HEK293 (cell line): ENCODE data around the gene OCA2.

Source experiments
- CTCF ChIA-PET: fragments of 350-600 bp; formaldehyde crosslinking; extraction: SDS; loops from one replicate; lab custom pipeline; 2021; ENCODE audit warnings: antibody characterized with exemption; lab: Yijun Ruan, JAX
- POLR2A ChIA-PET: fragments of 300-600 bp; formaldehyde crosslinking; extraction: SDS; loops from one replicate; lab custom pipeline; 2020; ENCODE audit warnings: antibody characterized with exemption, inconsistent platforms; lab: Yijun Ruan, JAX
- H3K27ac ChIP-seq: fragments of 200-500 bp; sonication (Bioruptor generic); 2 replicates; pipeline ENCODE4 v1.5.1; 2014; ENCODE audit warnings: low read depth, low read length, control low read depth, inconsistent platforms; ENCODE audit errors: extremely low read depth
- H3K36me3 ChIP-seq, 2 experiments: fragments of 200-500 bp in 1 of 2; sonication (Bioruptor generic) in 1 of 2; 1 replicate in 1 of 2; 2 replicates in 1 of 2; pipeline ENCODE4 v1.5.1; 2014 to 2017; ENCODE audit warnings: inconsistent platforms in 2 of 2, low read length in 2 of 2; ENCODE audit not compliant: control insufficient read depth in 2 of 2, insufficient read depth in 1 of 2
- H3K4me1 ChIP-seq: fragments of 200-500 bp; sonication (Bioruptor generic); 2 replicates; pipeline ENCODE4 v1.5.1; 2014; ENCODE audit warnings: mild to moderate bottlenecking, low read length, inconsistent platforms; ENCODE audit not compliant: control insufficient read depth, insufficient read depth
- H3K4me3 ChIP-seq: 2 replicates; pipeline ENCODE4 v1.5.1; 2011; ENCODE audit warnings: low read depth, mild to moderate bottlenecking, control low read depth, low read length, moderate library complexity
- H3K9me3 ChIP-seq: fragments of 200-500 bp; sonication (Bioruptor generic); 2 replicates; pipeline ENCODE4 v1.5.1; 2014; ENCODE audit warnings: low read depth, low read length, inconsistent platforms; ENCODE audit not compliant: control insufficient read depth, insufficient read depth
- GLIS2 ChIP-seq: fragments of 450-650 bp; formaldehyde crosslinking; IDR thresholded peaks from 2 replicates; pipeline ENCODE4 v1.5.1; 2016; ENCODE audit warnings: missing biosample characterization, missing genetic modification characterization
- KLF17 ChIP-seq: fragments of 450-650 bp; formaldehyde crosslinking; IDR thresholded peaks from 2 replicates; pipeline ENCODE4 v1.5.1; 2016; ENCODE audit warnings: missing biosample characterization, missing genetic modification characterization
- KLF7 ChIP-seq: fragments of 450-650 bp; formaldehyde crosslinking; IDR thresholded peaks from 2 replicates; pipeline ENCODE4 v1.5.1; 2016; ENCODE audit warnings: missing biosample characterization, missing genetic modification characterization, borderline replicate concordance
- KLF8 ChIP-seq: fragments of 450-650 bp; formaldehyde crosslinking; IDR thresholded peaks from 2 replicates; pipeline ENCODE4 v1.5.1; 2016; ENCODE audit warnings: missing biosample characterization, missing genetic modification characterization
- PRDM4 ChIP-seq: fragments of 450-650 bp; formaldehyde crosslinking; IDR thresholded peaks from 2 replicates; pipeline ENCODE4 v1.5.1; 2017; ENCODE audit warnings: missing biosample characterization, missing genetic modification characterization
- REPIN1 ChIP-seq: fragments of 450-650 bp; formaldehyde crosslinking; IDR thresholded peaks from 2 replicates; pipeline ENCODE4 v1.5.1; 2017; ENCODE audit warnings: missing biosample characterization, missing genetic modification characterization, low read depth
- SP7 ChIP-seq: fragments of 450-650 bp; formaldehyde crosslinking; IDR thresholded peaks from 2 replicates; pipeline ENCODE4 v1.5.1; 2016; ENCODE audit warnings: missing biosample characterization, missing genetic modification characterization
- WT1 ChIP-seq: fragments of 450-650 bp; formaldehyde crosslinking; IDR thresholded peaks from 2 replicates; pipeline ENCODE4 v1.5.1; 2016; ENCODE audit warnings: missing biosample characterization, missing genetic modification characterization
- ZBTB17 ChIP-seq: fragments of 450-650 bp; formaldehyde crosslinking; IDR thresholded peaks from 2 replicates; pipeline ENCODE4 v1.5.1; 2016; ENCODE audit warnings: missing biosample characterization, missing genetic modification characterization
- ZFP41 ChIP-seq: fragments of 450-650 bp; formaldehyde crosslinking; IDR thresholded peaks from 2 replicates; pipeline ENCODE4 v1.5.1; 2016; ENCODE audit warnings: missing biosample characterization, missing genetic modification characterization, borderline replicate concordance
- ZNF16 ChIP-seq: fragments of 450-650 bp; formaldehyde crosslinking; IDR thresholded peaks from 2 replicates; pipeline ENCODE4 v1.5.1; 2016; ENCODE audit warnings: low read depth, missing biosample characterization, missing genetic modification characterization
- ZNF311 ChIP-seq: fragments of 450-650 bp; formaldehyde crosslinking; IDR thresholded peaks from 2 replicates; pipeline ENCODE4 v1.5.1; 2017; ENCODE audit warnings: missing biosample characterization, missing genetic modification characterization, borderline replicate concordance
- ZNF366 ChIP-seq: fragments of 450-650 bp; formaldehyde crosslinking; conservative IDR thresholded peaks from 2 replicates; pipeline ENCODE4 v1.5.1; 2016; ENCODE audit warnings: missing biosample characterization, missing genetic modification characterization
- ZNF416 ChIP-seq: fragments of 450-650 bp; formaldehyde crosslinking; IDR thresholded peaks from 2 replicates; pipeline ENCODE4 v1.5.1; 2016; ENCODE audit warnings: missing biosample characterization, missing genetic modification characterization
- ZNF423 ChIP-seq: fragments of 450-650 bp; formaldehyde crosslinking; IDR thresholded peaks from 2 replicates; pipeline ENCODE4 v1.5.1; 2016; ENCODE audit warnings: missing biosample characterization, missing genetic modification characterization
- ZNF433 ChIP-seq: fragments of 450-650 bp; formaldehyde crosslinking; IDR thresholded peaks from 2 replicates; pipeline ENCODE4 v1.5.1; 2016; ENCODE audit warnings: missing biosample characterization, missing genetic modification characterization, low read depth
- ZNF514 ChIP-seq: fragments of 450-650 bp; formaldehyde crosslinking; IDR thresholded peaks from 2 replicates; pipeline ENCODE4 v1.5.1; 2016; ENCODE audit warnings: missing biosample characterization, missing genetic modification characterization
- ZNF521 ChIP-seq: fragments of 450-650 bp; formaldehyde crosslinking; IDR thresholded peaks from 2 replicates; pipeline ENCODE4 v1.5.1; 2017; ENCODE audit warnings: missing biosample characterization, mild to moderate bottlenecking, missing genetic modification characterization
- ZNF571 ChIP-seq: fragments of 450-650 bp; formaldehyde crosslinking; IDR thresholded peaks from 2 replicates; pipeline ENCODE4 v1.5.0; 2017; ENCODE audit warnings: missing biosample characterization, missing genetic modification characterization
- ZNF596 ChIP-seq: fragments of 450-650 bp; IDR thresholded peaks from 2 replicates; pipeline ENCODE4 v1.5.0; 2018; ENCODE audit warnings: missing biosample characterization, mild to moderate bottlenecking, missing genetic modification characterization, moderate library complexity
- ZNF624 ChIP-seq: fragments of 450-650 bp; formaldehyde crosslinking; IDR thresholded peaks from 2 replicates; pipeline ENCODE4 v1.5.1; 2017; ENCODE audit warnings: missing biosample characterization, missing genetic modification characterization
- ZNF639 ChIP-seq: fragments of 450-650 bp; formaldehyde crosslinking; IDR thresholded peaks from 2 replicates; pipeline ENCODE4 v1.5.1; 2016; ENCODE audit warnings: missing biosample characterization, missing genetic modification characterization
- ZNF701 ChIP-seq: fragments of 450-650 bp; formaldehyde crosslinking; IDR thresholded peaks from 2 replicates; pipeline ENCODE4 v1.5.1; 2016; ENCODE audit warnings: missing biosample characterization, missing genetic modification characterization
- ZNF768 ChIP-seq: fragments of 450-650 bp; formaldehyde crosslinking; IDR thresholded peaks from 2 replicates; pipeline ENCODE4 v1.5.1; 2018; ENCODE audit warnings: missing biosample characterization, mild to moderate bottlenecking, missing genetic modification characterization
- ZSCAN18 ChIP-seq: fragments of 450-650 bp; formaldehyde crosslinking; IDR thresholded peaks from 2 replicates; pipeline ENCODE4 v1.5.1; 2016; ENCODE audit warnings: missing biosample characterization, missing genetic modification characterization

The OCA2 gene

GRCh38 chr15:27965546-27965945, 133.6 kb downstream of the OCA2 start:
- TF ChIP-seq ZNF514 (tag by site-specific recombination), result no peak
- no peak for TF ChIP-seq ZNF521 (tag by site-specific recombination)
- TF ChIP-seq ZNF16 (tag by site-specific recombination), result no peak
- TF ChIP-seq ZNF366 (tag by site-specific recombination), result no peak
- no peak for TF ChIP-seq WT1 (tag by site-specific recombination)
- no peak for TF ChIP-seq ZBTB17
- TF ChIP-seq ZNF311, result no peak
- no peak for TF ChIP-seq KLF7 (tag by site-specific recombination)
- TF ChIP-seq ZNF701 (tag by site-specific recombination), result no peak
- no peak for TF ChIP-seq REPIN1
- Histone ChIP-seq H3K4me3 (no peak overlapping the region), H3K36me3 (no peaks in the 10 kb centered on the region), H3K27ac (no peak overlapping the region), H3K4me1 (no peaks in the 10 kb centered on the region), H3K9me3 (no peaks in the 10 kb centered on the region)
- POLR2A ChIA-PET, result no interaction called here
- CTCF ChIA-PET, result no interaction called here

GRCh38 chr15:27961801-27962200, 137.3 kb downstream of the OCA2 start:
- H3K4me3 ChIP-seq, result no peak overlapping the region
- H3K4me1 ChIP-seq, result no peaks in the 10 kb centered on the region
- TF ChIP-seq SP7 (tag by site-specific recombination), result no peak
- TF ChIP-seq ZNF596 (tag by site-specific recombination), result no peak
- no peak for TF ChIP-seq ZSCAN18 (tag by site-specific recombination)
- TF ChIP-seq, all 188 proteins: peak for 0
- Histone ChIP-seq H3K27ac (no peak overlapping the region), H3K9me3 (no peaks in the 10 kb centered on the region), H3K36me3 (no peaks in the 10 kb centered on the region)
- POLR2A ChIA-PET, result no interaction called here
- CTCF ChIA-PET, result no interaction called here

GRCh38 chr15:27958911-27959578, 140.1 kb downstream of the OCA2 start:
- no peak for TF ChIP-seq GLIS2 (tag by site-specific recombination)
- no peak for TF ChIP-seq KLF7 (tag by site-specific recombination)
- no peak for TF ChIP-seq ZNF423 (tag by site-specific recombination)
- no peak for TF ChIP-seq ZNF701 (tag by site-specific recombination)
- no peak for TF ChIP-seq ZNF433
- TF ChIP-seq ZNF571 (tag by site-specific recombination), result no peak
- TF ChIP-seq ZNF768 (tag by site-specific recombination), result no peak
- no peak for TF ChIP-seq KLF8
- H3K9me3 ChIP-seq, result no peaks in the 10 kb centered on the region
- no peaks in the 10 kb centered on the region for H3K4me1 ChIP-seq
- no peaks in the 10 kb centered on the region for H3K36me3 ChIP-seq
- H3K4me3 ChIP-seq, result no peak overlapping the region
- no peak overlapping the region for H3K27ac ChIP-seq
- ChIA-PET POLR2A (no interaction called here), CTCF (no interaction called here)

GRCh38 chr15:27956285-27956684, 142.8 kb downstream of the OCA2 start:
- ChIA-PET POLR2A (no interaction called here), CTCF (no interaction called here)
- Histone ChIP-seq H3K36me3 (no peaks in the 10 kb centered on the region), H3K4me3 (no peak overlapping the region), H3K27ac (no peak overlapping the region), H3K4me1 (no peaks in the 10 kb centered on the region), H3K9me3 (no peaks in the 10 kb centered on the region)
- TF ChIP-seq ZNF639 (tag by site-specific recombination) (no peak), PRDM4 (tag by site-specific recombination) (no peak), KLF17 (tag by site-specific recombination) (no peak), ZFP41 (no peak), ZNF624 (tag by site-specific recombination) (no peak), ZNF416 (tag by site-specific recombination) (no peak)
